ENCODE results near the gene HSPB1.
"Not testable (repeated sequence)": the region's sequence is repeated elsewhere in the genome, so short reads cannot be mapped to it uniquely, and the experiment has no call there.

HSPB1 gene

DNA sequence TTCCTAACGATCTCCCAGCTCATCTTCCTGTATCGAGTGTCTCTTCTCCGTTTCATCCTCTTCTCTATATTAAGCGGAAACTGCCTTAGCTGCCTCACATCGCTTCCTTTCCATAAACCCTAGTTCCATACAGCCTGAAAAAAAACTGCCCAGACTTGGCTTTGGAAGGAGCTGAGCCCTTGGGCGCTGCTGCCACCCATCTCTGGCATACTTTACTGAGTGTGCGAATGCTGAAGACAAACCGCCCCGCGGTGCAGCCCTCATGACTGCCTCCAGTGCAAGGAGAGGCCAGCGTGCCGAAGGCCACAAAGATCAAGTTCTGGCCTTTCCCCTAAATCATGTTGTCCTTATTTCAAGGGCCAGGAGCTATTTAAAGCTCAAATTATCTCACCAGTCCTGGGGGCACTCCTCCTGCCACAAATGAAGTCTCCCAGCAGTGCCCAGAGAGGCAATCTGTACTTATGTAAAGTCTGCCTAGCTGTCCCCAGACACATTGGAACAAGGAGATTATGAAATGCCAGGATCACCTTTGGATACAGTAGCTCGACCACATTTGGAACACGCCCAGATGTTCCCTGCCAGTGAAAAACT, 31.1 kb downstream of the HSPB1 start:
- no peak for DNase-seq (ENCODE audit: low spot score)

DNA sequence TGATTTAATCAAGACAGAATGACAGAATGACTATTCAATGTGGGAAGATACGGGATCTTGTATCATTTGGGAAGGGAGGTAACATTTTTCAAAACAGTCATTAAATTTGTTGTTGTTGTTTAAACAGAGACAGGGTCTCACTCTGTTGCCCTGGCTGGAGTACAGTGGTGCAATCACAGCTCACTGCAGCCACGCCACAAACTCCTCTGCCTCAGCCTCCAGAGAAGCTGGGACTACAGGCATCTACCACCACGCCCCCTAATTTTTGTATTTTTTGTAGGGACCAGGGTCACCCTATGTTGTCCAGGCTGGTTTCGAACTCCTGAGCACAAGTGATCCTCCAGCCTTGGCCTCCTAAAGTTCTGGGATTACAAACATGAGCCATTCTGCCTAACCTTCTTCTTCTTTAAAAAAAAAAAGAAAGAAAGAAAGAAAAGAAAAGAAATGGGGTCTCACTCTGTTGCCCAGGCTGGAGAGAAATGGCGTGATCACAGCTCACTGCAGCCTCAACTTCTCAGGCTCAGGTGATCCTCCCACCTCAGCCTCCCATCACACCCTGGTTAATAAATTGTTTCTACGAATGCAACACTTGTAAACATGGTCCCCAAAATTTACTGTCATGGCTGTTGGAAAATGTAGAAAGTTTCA, 32.0 kb downstream of the HSPB1 start:
- DNase-seq (ENCODE audit: low spot score), result no peak

DNA sequence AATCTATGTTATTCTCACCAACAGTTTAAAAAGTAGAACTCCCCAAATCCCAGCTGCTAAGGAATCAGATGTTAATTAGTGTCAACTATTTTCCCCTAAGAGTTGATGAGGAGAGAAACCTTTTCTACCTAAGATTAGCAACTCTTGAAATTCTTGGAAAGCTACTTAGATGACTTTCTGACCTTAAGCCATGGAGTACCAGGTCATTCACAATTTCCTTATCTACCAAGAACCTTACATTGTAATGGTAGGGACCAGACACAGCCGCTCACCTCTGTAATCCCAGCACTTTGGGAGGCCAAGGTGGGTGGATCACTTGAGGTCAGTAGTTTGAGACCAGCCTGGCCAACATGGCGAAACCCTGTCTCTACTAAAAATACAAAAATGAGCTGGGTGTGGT, 32.9 kb downstream of the HSPB1 start:
- not testable (repeated sequence) for DNase-seq (ENCODE audit: low spot score)

DNA sequence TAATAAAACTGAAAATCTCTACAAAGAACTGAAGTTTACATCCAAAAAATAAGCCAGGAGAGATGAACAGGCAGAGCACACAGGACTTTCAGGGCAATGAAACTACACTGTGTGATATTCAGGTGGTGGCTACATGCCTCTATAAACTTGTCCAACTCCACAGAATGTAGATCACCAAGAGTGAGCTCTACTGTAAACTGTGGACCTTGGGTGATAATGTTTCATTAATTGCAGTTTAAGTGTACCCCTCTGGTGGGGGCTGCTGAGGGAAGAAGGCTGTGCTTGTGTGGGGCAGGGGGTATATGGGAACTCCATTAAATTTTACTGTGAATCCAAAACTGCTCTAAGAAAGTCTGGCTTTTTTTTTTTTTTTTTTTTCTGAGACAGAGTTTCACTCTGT, 33.6 kb downstream of the HSPB1 start:
- DNase-seq (ENCODE audit: low spot score), result no peak

DNA sequence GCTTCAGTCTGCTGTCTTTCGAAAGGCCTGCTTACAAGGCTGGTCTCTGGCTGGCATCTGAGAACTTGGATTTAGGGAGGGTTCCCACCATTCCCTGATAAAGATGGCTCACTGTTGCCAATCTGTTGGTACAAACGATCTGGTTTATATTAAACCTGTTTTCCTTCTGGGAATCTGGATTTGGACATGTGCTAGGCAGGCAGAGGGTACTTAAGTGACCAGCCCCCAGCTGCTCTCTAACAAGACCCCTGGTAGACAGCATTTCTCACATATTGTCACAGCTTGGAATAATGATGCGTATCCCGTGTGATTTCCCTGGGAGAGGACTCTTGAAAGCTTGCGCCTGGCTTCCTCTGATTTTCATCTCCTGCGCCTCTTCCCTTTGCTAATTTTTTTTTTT, 34.7 kb downstream of the HSPB1 start:
- no peak for DNase-seq (ENCODE audit: low spot score)

DNA sequence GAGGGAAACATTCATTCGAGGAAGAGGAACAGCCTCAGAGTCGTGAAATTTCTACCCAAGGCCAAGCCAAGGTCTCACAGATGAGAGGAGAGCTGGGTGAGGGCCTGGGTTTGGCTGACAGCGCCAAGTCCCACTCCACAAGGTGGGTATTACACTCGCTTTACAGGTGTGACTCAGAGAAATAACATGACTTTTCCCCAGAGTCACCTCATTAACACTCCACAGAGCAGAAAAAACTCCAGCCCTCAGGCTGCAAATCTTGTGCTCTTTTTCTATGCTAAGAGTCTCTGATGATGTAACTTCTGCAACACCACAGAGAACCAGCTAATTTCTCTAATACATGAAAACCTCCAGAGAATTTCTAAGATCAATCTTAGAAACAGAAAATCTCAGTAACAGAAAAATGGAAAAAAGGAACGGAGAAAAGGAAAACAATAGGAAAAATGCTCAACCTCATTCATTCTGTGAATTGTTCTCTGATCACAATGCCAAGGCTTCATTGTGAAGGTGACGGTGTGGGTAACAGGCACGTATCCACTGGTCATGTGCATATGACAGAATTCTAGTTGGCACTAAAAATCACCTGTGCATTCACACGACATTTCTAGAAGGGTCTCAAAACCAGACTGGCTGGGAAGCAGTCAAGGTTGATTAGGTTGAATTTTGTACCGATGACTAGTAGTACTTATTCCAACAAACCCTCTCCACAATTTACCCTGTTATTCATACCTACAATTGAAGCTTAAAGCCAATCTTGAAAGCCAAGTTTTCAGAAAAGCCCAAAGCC, 36.0 kb downstream of the HSPB1 start:
- DNase-seq (ENCODE audit: low spot score), result no peak

DNA sequence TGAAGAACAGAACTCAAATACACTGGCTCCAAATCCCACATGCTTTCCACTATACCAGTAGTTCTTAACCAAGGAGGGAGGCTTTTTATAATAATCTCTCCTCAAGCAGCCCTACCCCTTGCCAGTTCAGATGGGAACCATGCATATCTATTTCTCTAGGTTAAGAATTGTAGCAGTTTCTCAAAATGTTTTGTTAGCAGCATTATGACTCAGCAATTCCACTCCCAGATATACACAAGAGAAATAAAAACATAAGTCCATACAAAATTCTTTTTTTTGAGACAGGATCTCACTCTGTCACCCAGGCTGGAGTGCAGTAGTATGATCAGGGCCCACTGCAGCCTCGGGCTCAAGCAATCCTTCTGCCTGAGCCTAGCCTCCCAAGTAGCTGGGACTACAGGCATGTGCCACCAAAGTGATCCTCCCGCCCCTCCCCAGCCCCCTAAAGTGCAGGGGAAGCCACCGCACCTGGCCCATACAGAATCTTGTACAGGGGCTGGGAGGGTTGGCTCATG, 38.2 kb downstream of the HSPB1 start:
- DNase-seq (ENCODE audit: low spot score), result no peak

DNA sequence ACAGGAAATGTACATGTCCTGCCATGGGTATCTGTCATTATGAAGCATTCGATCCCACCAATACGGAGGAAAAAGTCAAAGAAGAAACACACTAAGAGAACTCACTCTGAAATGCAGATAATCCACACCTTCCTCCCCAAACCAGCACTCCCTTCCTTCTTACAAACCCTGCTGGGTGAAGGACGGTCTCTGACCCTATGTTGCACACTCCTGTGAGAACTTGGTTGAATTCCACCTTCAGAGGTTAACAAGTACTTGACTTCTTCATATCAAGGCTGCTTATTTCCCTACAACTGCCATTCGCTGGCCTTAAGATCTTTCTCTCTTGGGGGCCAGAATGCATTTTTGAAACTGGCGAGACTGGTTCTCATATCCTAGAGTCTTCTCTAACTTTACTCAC, 39.7 kb downstream of the HSPB1 start:
- no peak for DNase-seq (ENCODE audit: low spot score)

DNA sequence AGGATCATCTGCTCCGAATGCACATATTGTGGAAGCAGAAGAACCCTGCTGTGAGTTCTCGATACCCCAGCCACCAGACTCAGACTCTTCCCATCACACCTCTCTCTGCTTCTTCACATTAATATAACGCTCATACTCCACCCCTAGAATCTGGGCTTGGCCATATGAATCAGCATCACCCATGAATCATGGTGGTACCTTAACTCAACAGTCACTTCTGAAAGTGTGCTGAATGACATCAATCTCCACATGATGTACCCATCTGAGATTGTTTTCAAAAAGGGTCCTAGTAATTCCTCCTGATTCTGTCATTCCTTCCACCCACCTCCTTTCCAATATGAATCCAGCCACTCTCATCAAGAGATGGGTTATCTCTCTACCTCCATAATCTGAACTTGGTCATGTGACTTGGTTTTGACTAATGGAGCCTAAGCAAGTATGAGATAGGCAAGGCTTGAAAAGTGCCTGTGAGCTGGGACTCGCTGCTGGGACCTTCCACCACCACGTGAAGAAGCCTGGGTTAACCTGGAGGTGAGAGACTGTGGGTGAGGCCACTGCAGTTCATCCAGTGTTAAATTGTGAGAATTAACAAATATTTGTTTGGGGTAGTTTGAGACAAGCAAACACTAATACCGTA, 40.9 kb downstream of the HSPB1 start:
- no peak for DNase-seq (ENCODE audit: low spot score)

DNA sequence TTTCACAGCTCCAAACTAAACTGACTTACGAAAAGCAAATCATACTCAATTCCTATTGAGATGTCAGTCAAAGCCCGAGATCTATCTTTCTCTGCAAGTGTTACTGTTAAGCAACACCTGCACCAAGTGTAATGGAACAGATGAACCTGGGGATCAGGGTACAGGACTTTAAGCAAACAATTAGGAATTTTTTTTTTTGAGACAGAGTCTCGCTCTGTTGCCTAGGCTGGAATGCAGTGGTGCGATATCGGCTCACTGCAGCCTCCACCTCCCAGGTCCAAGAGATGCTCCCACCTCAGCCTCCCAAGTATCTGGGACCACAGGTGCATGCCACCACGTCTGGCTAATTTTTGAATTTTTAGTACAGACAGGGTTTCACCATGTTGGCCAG, 41.5 kb downstream of the HSPB1 start:
- no peak for DNase-seq (ENCODE audit: low spot score)

DNA sequence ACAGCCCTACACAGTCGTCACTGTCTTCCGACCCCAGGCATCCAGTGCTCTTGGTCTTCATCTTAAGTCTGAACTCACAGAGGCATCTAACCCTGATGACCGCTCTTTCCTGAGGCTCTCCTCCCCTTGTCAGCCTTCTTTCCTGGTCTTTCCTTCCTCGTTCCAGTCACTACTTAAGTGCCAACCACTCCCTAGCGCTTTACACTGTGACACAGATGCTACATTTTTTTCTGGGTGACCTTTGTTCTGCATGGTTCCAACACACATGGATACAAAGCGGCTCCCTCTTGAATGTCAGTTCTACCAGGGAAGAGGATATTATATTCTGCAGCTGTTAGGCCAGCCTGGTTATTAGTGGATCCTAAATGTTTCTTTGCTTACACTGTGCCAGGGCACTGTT, 43.6 kb downstream of the HSPB1 start:
- DNase-seq (ENCODE audit: low spot score), result no peak

DNA sequence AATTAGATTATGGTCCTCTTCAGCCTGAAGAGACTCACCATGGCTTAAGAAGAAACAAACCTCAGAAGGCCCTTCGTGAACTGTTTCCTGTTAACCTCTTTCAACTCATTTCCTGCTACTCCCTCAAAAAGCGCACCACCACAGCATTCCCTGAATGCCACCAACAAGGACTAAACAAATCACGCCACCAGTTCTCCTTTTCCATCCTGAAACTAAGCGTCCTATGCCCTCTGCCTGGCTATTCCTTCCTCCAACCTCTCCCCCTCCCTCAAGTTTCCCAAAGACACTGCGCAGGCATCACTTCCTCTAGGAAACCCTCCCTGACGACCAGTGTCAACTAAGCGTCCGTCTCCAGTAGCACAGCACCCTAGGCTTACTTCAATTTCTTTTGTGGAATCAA, 44.3 kb downstream of the HSPB1 start:
- no peak for DNase-seq (ENCODE audit: low spot score)

DNA sequence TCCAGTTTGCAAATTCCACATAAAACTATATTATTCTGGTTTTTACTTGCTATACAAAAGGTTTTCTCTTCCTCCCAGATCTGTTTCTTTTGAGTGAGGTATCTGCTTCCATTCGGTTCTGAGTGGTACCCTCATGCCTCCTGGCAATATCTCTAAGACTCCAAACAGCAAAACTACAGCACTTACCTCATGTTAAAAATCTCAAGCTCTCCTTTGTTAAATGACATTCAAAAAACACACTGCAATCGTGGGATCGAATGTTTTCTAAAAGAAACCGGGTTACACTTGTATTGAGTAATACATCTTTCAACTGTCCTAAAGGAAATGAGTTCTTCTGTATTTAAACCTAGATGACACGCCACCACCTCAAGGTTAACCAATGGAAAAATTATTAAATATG, 45.2 kb downstream of the HSPB1 start:
- no peak for DNase-seq (ENCODE audit: low spot score)

DNA sequence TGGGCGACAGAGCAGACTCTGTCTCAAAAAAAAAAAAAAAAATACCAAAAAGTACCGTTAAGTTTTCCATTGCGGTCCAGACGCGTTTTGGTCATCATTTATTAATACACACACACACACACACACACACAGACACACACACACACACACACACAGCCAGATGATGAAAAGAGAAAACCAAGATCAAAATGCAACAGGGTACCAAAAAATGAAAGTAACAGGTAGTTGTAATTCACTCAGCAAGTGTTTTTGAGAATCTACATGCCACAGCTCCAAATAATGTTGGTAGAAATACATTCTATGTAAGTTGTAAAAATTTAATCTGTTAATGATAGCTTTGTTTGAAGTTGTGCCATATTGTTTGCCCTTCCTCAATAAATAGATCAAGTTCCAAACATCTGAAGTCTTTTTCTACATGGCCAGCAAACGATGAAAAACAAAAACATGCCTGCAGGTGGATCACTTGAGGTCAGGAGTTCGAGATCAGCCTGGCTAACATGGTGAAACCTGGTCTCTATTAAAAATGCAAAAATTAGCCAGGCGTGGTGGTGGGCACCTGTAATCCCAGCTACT, 46.9 kb downstream of the HSPB1 start:
- DNase-seq (ENCODE audit: low spot score), result no peak

DNA sequence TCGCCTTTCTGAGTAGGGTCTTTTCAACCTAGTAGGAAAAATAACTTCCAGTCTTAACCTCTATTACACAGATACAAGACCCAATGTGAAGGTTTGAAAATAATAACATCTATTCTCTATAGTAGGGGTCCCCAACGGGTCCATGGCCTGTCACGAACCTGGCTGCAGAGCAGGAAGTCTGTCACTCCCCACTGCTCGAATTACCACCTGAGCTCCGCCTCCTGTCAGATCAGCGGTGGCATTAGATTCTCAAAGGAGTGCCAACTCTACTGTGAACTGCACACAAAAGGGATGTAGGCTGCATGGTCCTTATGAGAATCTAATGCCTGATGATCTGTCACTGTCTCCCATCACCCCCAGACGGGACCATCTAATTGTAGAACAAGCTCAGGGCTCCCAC, 48.9 kb downstream of the HSPB1 start:
- DNase-seq (ENCODE audit: low spot score), result no peak

DNA sequence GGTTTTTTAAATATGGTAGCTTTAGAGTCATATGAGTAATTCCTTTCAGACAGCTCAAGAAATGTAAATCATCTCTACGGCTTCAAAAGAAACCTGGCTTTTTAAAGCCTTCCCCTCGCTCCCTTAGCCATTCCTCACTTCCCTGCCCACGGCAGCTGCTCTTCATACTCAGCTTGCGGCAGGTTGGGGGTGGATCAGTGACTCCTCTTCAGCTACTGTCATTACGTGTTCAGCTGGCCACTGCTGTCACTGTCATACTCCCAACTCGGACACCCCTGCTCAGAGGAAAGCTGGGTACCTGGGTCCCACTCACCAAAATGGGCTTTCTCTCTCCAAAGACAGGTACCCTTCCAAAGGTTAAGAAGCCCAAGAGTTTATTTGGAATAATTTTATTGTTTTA, 49.7 kb downstream of the HSPB1 start:
- DNase-seq (ENCODE audit: low spot score), result no peak

DNA sequence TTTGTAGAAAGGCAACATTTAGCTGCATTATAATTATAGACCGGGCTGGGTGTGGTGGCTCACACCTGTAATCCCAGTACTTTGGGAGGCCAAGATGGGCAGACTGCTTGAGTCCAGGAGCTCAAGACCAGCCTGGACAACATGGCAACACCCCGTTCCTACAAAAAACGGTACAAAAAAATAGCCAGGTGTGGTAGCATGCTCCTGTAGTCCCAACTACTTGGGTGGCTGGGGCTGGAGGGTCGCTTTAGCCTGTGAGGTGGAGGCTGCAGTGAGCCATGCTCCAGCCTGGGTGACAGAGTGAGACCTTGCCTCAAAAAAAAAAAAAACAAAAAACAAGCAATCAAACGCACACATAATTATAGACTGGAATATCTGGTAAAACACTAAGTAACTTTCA, 51.3 kb downstream of the HSPB1 start:
- DNase-seq (ENCODE audit: low spot score), result no peak
